GM21381 (cell line): ENCODE data around the gene ADRA2B.
"Not testable (repeated sequence)": the region's sequence is repeated elsewhere in the genome, so short reads cannot be mapped to it uniquely, and the experiment has no call there.

Experiments used
- ATAC-seq: cut with Tn5 transposase; IDR thresholded peaks from one replicate; pipeline ENCODE4 v1.9.1; 2021; ENCODE audit warnings: mild to moderate bottlenecking, moderate library complexity; ENCODE audit not compliant: unreplicated experiment

ADRA2B gene

DNA sequence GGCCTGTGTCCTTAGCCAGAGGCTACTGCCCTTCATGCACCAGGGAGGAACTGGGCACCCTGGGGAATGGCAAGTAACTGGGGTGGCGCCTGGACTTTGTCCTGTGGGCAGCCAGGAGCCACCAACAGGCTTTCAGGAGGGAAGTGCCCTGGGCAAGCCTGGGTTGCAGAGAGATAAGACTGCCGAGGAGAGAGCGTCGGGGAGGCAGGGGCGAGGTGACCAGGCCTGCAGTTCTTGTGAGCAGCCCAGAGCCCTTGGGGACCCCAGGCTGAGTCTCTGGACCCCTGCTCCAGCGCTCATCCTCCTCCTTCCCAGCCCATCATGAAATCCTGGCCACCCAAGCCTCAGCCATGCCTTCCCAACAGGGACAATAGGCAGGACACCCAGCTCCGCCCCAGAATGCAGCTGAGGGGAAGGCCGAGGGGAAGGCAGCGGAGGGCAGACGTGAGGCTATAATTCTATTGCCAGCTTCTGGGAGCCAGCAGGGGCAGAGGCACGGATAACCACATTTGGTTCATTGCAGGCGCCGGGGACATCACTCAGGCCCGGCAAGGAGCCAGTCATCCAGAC is 25.1 kb downstream of the ADRA2B start:
- ATAC-seq, result no peak

GRCh38 chr2:96090196-96090926 is 26.0 kb downstream of the ADRA2B start:
- ATAC-seq, result no peak

GRCh38 chr2:96089356-96090195 is 26.8 kb downstream of the ADRA2B start:
- ATAC-seq, result no peak

DNA sequence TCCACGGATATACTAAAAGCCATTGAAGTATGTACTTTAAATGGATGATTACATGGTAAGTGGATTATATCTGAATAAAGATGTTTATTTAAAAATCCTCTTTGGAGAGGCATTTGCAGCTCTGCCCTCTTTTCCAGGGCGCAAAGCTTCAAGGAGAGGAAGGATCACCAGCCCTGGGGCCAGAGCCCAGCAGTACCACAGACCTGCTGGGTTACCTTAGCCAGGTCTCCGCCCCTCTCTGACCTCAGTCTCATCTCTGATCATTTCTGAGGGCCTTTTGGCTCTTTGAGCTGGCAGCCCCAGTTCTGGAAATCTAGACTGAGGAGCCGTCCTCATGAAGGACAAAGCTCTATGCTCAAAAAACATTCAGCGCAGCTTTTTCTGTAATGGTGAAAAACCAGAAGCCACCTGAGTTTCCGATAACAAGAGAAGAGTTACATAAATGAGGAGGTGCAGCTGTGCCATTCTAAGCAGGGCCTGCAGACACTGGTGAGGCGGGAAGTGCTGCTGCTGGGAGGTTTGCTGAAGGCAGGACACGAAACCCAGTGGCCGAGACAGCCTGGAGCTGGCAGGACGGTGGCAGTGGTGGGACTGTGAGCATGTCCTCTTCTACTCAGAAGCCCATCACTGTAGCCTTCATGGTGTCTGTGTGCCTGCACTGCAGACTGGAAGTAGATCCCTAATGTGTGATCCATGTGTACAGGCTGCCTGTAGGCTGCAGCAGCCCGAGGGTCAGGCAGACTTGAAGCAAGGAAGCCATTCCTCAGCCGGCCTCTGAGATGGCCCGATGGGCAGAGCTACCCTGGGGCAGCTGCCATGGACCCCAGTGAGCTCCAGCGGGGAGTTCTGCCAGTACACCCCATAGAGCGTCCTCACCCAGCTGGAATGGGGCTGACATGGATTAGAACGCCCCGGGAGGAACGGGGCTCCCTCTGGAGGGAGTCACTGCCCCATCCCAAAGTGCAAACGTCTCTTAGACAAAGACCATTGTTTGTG is 27.7 kb downstream of the ADRA2B start:
- no peak for ATAC-seq

DNA sequence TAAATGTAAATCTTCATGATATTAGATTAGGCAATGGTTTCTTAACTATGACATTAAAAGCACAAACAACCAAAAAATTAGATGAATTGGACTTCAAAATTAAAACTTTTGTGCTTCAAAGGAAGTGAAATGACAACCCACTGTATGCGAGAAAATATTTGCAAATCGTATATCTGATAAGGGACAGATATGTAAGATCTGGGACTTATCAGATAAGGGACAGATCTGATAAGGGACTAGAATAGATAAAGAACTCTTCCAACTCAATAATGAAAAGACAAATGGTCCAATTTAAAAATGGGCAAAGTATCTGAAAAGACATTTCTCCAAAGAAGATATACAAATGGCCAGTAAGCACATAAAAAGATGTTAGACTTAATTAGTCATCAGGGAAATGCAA is 29.2 kb downstream of the ADRA2B start:
- no peak for ATAC-seq

DNA sequence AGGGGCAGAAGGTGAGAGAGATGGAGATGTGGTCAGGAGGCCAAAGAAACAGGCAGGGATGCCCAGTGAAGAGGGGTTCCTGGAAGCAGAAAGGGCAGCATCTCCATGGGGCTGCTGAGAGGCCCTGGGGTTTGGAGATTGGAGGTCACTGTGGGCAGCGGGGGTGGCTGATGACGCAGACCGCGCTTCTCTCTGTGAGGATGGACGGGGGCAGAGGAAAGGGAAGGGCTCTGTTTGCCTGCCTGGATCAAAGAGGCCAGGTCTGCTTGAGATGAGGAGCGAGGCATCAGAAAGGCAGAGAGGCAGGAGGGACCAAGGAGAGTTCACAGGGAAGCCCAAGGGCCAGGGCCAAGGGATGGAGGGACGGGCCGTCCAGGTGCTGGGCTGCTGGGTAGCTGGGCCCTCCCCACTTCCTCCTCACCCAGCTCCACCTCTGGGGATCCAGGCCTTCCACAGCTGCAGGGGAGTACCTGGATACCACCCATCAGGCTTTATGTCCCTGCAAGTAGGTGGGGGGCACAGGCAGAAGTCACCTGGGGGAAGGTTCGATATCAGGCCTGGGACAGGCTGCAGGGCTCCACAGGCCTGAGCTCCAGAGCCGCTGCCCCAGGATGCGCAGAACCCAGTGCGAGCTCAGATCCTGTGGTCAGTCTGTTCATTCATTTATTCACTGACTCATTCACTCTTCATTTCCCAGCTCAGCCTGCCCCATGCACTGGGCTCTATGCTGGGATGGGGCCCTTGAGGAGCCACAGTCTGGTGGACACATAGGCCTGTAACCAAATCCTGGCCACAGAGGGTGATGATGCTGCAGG is 30.6 kb downstream of the ADRA2B start:
- no peak for ATAC-seq

- not testable (repeated sequence) for ATAC-seq
Observed at GRCh38 chr2:96084858-96085518, 31.4 kb downstream of the ADRA2B start.

GRCh38 chr2:96083989-96084857 is 32.1 kb downstream of the ADRA2B start:
- no peak for ATAC-seq

GRCh38 chr2:96083064-96083939 is 33.1 kb downstream of the ADRA2B start:
- ATAC-seq, result no peak

DNA sequence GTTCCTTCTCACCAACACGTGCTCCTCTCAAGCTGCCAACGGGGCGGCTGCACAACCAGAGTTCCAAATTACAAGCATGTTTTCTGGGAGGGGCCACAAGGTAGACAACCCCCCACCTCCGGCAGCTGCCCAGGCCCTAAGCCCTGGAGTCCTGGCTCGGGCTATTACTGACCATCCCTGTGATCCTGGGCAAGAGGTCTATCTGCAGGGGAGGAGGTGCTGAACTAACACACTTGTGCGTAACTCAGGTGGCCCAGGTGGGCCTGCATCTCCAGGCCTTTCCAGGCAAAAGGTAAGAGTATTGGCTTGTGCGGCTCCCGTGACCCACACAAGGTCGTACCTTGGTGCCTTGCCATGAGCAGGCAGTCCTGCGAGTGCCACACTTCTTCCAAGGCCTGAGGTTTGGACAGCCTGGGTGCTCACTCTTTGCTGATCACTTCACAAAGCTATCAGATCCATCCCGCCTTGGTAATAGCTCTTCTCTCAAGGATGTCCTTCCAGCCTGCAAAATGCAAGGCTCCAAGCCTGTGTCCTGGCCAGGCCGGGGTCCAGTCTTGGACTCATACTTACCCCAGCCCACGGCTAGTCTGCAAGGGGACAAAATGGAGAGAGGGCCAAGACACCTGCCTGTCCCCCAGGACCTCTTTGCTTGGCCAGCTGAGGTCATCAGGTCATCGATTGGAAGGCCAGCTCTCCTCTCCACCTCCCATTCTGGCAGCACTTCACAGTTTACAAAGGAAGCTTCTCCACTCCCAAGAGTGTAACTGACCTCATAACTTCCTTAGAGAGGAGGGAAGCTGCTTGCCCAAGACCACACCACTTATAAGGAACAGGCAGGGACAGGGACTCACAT is 33.9 kb downstream of the ADRA2B start:
- no peak for ATAC-seq

GRCh38 chr2:96081042-96081441 is 35.3 kb downstream of the ADRA2B start:
- ATAC-seq, result no peak

- no peak for ATAC-seq
Observed at GRCh38 chr2:96075199-96075771, 41.1 kb downstream of the ADRA2B start.

GRCh38 chr2:96074156-96074555 is 42.2 kb downstream of the ADRA2B start:
- ATAC-seq, result no peak

DNA sequence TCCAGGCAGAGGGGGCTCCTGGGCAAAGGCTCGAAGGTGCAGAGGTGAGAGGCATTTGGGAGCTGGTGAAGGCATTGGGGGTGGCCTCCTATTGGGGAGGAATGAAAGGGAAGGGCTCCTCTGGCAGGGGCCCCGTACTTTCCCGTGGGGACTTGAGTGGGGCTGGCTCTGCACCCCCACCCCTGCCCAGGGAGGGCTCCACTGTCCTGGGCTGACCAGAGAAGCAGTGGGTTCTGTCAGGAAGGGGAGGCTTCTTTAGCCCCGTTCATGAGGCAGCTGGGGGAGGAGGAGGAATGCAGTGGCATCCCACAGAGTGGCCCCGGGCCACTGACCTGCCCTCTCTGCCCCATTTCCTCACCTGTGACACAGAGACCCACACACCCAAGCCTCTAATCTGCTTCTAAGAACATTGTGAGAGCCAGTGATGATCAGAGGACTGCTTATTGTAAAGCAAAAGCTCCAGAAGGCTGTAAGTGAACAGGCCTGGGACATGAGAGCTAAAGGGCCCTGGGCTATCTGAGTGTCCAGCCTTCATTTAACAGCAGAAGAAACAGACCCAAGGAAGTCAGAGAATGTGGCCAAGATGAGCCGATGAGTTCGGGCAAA is 43.1 kb downstream of the ADRA2B start:
- ATAC-seq, result no peak

GRCh38 chr2:96072746-96073145 is 43.6 kb downstream of the ADRA2B start:
- ATAC-seq, result no peak
